COLO668 (cell line): ENCODE measurements around the gene DMC1.

Experiments used
- DNase-seq: peaks from one replicate; lab custom pipeline; 2025; ENCODE audit not compliant: unreplicated experiment; lab: John Stamatoyannopoulos, UW

DMC1 gene

DNA sequence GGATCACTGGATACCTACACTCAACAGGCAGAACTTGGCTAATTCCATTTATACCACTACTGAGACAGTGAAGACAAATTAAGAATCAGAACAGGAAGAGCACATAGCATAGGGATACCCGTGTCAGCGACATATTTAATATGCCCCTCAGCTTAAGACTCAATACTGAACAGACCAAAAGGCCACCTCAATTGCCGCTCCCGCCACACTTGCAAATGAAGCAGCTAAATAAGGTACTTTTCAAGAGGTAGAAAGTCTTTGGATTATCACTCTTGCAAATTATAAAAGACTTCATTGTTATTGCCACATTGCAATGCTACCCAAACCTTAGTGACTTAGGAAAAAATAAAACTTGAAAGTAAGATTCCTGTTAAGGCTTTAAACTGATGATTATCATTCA is 67.0 kb downstream of the DMC1 start:
- DNase-seq, result no peak

DNA sequence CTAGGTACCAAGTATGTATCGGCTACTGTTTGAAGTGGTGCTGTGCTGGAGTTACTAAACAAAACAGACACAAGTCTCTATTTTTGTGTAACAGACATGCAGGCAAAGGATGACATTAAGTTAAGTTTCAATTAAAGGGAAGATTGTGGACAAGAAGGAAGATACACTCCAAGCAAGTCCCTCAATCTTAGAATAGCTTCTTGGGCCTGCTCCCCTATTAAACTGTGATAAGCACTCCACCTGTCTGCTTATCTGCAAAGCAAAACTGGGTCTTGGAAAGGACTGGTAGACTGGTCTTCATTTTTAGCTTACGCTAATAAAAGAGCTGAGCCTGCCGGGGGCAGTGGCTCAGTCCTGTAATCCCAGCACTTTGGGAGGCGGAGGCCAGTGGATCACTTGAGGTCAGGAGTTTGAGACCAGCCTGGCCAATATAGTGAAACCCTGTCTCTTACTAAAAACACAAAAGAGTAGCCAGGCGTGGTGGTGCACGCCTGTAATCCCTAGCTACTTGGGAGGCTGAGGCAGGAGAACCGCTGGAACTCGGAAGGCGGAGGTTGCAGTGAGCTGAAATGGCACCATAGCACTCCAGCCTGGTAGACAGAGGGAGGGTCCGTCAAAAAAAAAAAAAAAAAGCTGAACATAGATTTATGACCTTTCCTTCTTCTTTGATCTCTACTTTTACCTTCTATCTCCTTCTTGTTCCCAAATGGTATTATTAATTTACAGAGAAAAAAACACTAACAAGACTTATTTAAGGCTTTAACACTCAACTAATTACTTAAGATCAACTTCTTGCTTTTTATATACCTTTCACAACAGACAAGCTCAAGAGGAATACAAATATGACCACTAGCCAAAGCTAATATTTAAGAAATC is 67.9 kb downstream of the DMC1 start:
- no peak for DNase-seq

DNA sequence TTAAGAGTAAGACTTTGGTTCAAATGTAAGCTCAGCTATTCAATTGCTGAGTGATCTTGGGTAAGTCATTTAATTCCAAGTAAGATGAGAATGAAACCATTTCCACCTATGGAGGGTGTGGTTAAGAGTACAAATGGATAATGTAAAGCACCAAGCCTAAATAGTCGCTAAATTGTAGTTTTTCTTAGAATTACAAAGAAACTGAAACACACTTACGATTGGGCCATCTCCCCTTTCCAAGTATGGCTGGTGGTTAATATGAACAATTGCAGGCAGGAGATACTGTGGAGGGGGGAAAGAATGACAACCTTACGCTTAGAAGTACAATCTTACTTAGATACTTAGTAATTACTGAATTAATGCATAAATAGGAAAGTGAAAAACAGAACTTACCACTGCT is 72.1 kb downstream of the DMC1 start:
- no peak for DNase-seq

DNA sequence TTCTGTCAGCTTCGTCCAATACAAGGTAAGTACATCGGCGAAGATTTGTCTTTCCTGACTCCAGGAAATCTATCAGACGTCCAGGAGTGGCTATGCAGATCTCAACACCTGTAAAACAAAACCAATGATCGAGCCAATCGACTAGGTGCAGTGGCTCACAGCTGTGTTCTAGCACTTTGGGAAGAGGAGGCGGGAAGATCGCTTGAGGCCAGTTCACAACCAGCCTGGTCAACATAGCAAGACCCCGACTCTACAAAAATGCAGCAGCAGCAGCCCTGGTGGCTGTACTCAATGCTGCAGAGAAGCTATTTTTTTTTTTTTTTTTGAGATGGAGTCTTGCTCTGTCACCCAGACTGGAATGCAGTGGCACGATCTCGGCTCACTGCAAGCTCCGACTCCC is 75.0 kb downstream of the DMC1 start:
- DNase-seq, result no peak

DNA sequence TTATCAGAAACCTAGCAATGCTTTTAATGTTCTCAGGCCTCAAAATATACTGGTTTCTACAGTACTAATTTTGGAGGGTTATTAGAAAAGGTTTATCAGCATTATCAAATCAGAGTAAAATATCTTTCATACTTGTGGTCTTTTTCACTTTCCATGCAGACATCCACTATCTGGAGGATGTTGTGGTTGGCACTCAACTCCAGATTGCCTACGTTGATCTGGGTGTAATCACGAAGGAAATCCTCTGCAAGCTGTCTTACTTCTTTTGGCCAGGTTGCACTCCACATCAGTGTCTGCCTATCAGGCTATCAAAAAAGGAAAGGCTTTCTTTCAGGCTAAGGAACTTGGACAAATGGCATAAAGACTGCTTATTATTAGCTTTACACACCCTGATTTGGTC is 75.5 kb downstream of the DMC1 start:
- no peak for DNase-seq

DNA sequence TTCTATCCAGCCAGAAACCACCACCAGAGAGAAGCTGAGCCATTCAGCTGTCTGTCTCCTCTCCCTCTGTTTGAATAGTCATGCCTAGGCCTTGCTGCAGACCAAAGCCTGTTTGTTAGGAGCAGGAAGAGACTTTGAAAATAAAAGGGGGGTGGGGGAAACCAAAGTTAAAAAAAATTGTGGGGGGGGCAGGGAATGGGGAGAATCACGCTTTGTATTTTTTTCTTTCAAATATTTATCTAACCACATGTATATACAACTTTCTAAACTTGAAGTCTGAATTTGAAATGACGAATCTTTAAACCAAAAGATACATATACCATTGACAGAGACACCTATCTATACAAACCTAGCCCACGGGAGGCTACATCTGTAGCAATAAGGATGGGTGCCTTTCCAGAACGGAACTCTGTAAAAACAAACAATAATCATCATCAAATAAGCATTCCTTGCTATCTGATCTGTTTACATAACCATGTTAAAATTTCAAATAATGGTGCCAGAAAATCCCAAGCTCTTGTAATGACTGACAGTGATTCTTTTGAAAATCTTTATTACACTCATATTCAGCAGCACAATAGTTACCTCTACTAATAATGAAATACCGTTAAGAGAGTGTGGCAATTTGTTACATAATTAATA is 78.2 kb downstream of the DMC1 start:
- DNase-seq, result no peak

DNA sequence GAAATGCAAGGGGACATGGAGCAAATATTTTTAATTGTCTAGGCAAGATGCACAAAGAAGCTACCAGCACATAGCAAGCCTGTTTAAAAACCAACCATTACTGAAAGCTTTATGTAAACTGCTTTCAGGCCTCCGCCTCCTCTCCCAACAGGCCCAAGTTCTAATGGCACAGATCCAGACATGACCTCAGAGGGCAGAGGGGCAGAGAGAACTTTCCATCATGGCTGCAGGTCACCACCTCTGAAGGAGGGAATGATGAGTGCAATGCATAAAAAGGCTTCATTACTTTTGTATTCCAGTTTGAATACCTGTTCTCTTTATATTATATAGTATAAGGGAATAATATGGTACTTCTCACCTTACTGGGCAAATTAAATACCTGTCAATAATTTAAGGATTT is 79.1 kb downstream of the DMC1 start:
- no peak for DNase-seq

DNA sequence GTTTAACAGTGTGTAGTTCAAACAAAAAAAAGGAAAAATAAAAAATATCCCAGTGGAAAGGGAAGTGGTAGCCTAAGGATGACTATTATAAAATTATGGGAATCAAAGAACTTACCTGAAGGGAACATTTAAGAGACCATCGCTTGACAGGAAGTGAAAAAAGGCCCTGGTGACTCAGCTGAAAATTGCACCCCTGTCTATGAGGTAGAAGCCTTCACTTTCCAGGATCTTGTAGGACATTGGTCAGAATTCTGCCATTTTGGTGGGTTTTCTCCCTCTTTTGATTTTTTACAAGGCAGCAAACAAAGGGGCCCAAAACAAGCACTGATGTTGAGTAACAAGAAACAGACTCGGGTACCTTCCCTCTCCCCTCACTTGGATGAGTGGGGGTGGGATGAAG is 79.5 kb downstream of the DMC1 start:
- DNase-seq, result no peak

DNA sequence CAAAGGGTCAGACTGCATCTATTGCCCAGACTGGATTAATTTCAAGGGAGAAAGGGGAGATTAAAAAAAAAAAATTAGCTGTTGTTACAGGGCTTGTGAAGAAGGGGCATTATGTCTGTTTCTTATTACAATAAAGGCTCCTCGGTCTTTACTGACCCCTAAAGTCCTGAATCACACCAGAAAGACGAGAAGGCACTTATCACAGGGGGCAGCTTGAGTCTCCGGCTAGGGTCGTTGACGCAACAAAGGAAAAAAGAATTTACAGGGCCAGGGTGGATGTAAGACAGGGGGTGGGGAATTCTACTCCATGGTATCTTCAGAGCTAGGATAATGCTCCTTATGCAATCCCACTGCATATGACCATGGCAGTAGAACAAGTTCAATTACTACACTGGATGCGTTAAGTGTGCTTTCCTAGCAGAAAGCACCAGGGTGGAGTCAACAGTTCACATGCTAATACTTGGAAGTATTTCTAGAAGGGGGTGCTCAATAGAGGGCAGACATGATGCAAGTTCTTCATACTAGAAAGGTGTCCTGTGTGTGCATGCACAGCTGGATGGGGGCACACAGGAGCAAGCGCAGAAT is 80.3 kb downstream of the DMC1 start:
- no peak for DNase-seq

DNA sequence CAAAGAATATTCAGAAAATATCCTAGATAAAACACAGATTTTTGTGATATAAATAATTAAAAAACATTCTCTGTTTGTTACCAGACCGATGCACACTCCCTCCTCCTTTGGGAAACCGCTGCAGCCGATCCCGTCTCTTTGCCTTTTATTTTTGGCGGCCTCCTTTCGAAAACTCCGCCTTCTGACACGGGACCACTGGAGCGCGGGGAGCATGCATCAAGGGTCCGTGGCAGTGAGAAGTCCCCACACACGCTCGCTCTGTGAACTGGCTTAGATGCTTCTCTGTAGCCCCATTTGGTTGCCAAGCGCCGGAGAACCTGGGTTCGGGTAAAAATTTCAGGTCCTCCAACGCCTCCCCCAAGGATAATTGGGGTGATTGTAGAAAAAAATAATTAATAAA is 80.8 kb downstream of the DMC1 start:
- DNase-seq, result no peak

DNA sequence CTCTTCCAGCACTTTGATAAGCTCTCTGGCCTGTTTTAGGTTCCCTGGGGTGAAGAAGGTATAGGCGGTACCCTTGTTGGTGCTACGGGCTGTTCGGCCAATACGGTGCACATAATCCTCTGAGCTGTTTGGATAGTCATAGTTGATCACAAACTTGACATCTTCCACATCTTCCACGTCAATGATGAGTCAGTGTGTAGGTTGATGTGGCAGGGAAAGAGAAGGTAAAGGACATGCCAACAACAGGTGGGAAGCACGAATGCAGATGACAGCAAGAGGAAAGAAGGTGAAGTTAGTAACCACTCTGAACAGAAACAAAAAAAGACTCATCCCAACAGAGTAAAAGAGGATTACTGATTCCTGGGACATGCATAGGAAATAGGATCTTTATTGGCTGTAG is 82.0 kb downstream of the DMC1 start:
- DNase-seq, result no peak

DNA sequence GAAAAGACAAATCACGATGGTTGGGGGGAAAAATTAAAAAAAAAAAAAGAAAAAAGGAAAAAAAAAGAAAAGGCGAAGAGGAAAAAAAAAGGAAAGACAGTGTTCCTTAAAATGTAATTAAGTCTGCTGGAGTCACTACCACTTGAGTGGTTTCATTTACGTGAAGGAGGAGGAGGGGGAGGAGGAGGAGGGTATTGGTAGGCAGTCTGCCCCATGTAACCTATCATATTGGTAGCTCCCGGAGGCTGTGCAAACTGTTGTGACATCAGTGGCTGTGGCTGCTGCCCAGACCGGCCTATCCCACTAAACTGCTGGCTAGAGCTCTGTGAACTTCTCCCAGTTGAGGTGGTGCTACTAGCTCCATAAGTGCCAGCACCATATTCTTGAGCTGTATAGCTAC is 84.2 kb downstream of the DMC1 start:
- no peak for DNase-seq

DNA sequence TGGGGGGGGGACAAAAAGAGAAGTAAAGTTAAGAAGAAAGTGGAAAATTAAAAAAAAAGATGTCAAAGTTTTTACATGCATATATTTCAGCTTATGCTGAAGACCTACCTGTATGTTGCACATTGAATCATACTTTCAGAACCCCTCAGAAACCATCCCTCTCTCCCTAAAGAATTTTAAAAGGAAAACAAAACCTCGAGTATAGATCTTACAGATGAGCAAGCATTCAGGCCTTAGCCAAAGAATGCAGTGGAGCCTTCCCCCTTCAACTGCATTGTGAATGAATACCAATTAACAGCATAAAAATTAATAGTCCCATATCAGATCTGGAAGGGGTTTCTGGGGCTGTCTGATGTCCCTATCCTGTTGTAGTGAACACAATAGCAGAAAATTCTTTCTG is 85.7 kb downstream of the DMC1 start:
- no peak for DNase-seq

DNA sequence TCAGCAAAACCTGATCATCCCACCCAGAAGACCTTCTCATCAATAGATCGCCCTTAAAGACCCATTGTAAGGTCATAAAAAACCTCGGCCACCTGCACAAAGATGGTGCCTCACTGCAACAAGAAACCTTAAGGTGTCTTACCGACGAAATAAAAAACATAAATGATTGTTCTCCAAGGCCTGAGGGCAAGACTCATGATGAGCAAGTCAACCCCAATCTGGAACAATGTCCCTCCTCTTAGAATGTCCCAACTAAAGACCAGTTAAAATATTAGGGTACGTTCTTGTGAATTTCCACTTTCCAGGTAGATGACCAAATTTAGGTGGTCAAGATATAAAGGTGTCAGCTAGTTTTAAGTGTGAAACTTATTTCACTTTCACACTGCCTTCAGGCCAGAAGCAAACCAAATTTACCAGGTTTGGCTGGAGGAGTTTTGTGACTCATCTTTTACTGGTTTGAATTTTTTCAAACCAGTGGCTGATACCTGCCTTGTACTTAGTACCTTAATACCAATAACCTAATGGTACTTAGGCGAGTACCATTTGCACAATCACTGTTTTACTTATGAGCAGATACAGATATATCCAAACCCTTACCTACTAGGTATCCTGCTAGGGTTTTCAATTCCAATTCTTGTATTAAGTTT is 87.2 kb downstream of the DMC1 start:
- no peak for DNase-seq

DNA sequence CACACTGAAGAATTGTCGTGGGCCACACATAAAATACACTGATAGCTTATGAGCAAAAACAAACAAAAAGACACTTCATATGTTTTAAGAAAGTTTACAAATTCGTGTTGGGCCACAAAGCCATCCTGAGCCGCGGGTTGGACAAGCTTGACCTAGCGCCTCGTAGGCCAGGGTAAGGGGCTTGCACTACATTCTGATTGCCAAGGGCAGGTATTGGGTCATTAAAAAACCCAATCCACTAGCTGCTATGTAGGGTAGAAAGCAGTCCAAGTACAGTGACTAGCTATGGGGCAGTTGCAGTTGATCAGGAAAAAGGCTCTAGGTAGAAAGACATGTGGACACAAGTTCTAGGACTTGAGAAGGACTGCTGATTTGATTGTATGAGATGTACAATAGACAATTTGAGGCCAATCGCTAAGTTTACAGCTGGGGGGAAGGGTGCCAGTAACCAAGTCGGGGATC is 88.1 kb downstream of the DMC1 start:
- no peak for DNase-seq

DNA sequence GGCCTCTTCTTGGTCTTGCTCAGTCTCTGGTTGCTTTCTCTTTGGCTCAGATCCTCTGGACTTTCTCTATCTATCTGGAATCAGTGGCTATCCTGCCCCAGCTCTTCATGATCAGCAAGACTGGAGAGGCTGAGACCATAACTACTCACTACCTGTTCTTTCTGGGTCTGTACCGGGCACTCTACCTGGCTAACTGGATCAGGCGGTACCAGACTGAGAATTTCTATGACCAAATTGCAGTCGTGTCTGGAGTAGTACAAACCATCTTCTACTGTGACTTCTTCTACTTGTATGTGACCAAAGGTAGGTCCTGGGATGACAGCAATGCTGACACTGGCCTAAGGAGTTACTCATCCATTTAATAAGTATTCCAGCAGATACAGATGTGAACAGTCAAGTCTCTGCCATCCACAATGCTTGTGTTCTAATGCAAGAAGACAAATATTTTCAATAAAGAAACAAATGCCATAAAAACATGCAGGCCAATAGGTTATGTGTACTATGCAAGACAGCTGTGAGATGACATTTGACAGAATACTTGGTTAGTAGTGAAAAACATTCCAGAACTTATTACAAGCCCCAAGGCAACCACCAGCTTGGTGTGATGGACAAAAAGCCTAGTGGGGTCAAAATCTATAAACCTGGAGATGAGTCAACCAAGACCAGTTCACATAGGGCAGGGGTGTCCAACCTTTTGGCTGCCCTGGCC is 88.7 kb downstream of the DMC1 start:
- no peak for DNase-seq

DNA sequence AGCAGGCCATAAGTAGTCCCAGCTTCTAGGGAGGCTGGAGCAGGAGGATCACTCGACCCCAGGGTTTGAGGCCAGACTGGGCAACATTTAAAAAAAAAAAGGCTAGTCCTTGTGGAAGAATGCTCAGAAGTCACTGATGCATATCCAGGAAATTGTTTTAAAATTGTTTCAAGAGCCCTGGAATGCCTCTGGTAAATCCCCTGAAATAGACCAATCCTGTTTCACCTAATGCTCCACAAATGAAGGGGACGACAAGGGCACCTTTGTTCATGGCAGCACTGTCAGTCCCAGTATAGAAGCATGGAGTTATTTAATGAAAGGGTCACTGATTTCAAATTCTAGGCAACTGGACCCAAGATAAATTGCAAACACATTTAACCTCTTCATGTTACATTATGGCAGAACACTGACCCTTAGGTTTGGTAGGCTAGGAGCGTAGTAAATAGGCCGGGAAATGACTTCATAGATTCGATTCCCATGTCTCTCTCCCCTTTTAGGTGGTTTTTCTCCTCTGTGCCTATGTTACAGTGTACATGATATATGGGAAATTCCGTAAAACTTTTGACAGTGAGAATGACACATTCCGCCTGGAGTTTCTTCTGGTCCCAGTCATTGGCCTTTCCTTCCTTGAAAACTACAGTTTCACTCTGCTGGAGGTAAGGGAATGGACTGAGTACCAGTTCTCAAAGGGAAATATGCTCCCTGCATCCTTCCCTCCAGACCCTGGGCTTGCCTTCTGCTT is 90.7 kb downstream of the DMC1 start:
- no peak for DNase-seq

DNA sequence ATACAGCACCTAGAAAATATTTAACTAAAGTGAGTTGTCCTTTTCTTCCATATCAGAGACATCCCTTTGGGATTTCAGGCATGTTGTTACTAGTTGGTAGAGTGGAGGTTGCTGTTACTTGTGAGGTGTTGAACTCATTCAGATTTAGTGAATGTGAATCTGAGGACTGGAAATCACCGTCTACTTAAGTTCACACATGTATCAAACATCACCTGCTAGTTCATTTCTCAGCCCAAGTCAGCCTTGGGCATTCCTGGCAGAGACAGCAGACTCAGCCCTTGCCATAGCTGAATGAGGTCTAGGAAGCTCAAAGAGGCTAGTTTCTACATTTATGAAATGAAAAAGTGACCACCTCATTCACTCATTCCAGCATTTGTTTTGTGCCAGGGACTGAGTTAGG is 92.4 kb downstream of the DMC1 start:
- no peak for DNase-seq

DNA sequence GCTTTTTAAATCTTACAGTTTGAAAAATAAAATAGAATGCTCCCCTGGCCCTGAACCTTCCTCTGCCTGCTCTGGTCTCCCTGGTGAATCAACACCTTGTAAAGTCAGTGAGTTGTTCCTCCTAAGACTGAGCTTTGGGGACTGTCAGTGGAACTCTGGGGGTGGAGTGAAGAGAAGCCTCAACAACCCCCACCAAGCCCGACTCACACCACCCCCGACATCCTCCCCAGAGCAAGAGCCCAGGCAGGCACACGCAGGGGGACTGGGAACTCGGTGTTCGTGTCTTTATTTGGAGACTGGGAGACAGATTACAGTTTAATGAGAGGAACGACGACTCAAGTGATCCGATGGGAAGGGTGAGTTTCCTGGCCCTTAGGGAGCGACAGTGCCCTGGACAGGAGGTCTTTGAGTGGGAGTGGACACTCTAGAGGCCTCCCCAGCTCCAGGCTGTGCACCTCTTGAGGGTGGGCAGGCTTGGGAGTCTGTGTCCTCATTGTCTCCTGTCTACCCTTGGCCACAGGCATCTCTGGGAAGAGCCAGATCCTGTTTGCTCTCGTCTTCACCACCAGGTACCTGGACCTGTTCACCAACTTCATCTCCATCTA is 95.9 kb downstream of the DMC1 start:
- DNase-seq, result no peak

DNA sequence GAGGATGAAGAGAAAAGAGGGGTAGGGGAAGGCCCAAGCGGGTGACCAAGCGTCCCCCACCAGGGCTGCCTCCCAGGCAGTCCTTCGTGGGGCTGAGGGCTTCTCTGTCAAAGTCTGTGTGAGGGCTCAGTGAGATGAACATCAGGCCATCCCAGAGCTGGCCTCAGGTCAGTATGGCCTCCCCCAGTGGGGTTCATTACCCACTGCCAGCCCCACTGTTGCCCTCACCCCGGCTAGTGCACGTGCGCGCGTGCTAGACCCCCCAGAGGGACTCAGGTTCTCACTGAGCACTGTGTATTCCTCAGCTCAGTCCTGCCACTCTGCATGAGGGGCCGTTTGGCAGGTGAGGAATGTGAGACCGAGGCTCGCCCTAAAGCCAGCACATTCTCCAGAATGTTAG is 98.7 kb downstream of the DMC1 start:
- DNase-seq, result no peak
